ENCODE results near the gene CARMIL3.
"Not testable (repeated sequence)": the region's sequence is repeated elsewhere in the genome, so short reads cannot be mapped to it uniquely, and the experiment has no call there.

Gene CARMIL3

DNA sequence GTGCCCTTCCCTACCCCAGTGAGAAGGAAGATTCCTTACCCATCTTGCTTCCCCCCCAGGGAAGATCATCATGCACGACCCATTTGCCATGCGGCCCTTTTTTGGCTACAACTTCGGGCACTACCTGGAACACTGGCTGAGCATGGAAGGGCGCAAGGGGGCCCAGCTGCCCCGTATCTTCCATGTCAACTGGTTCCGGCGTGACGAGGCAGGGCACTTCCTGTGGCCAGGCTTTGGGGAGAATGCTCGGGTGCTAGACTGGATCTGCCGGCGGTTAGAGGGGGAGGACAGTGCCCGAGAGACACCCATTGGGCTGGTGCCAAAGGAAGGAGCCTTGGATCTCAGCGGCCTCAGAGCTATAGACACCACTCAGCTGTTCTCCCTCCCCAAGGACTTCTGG, 51.6 kb downstream of the CARMIL3 start:
- Histone ChIP-seq H2AFZ (ENCODE audit: low read length) (no peak overlapping the region), H3F3A (ENCODE audit: low read depth) (no peaks in the 10 kb centered on the region), H3K9me2 (replicated peaks; ENCODE audit: low read depth, low read length) (no peaks in the 10 kb centered on the region), H4K20me1 (ENCODE audit: insufficient read depth, low read length, poor library complexity, severe bottlenecking) (no peaks in the 10 kb centered on the region), H3K9ac (ENCODE audit: low read depth, low read length, poor library complexity, severe bottlenecking) (no peak overlapping the region), H3K4me2 (ENCODE audit: low read depth, low read length, poor library complexity, severe bottlenecking) (no peak overlapping the region), H3K36me3 (ENCODE audit: insufficient read depth, low read length) (no peaks in the 10 kb centered on the region; the same call in 1 of the 2 replicates), H3K9me3 (ENCODE audit: insufficient read depth, low read depth, low read length) (no peaks in the 10 kb centered on the region), H3K4me3 (ENCODE audit: low read length, poor library complexity, severe bottlenecking) (no peak overlapping the region), H3K79me2 (ENCODE audit: insufficient read depth, low read length) (no peaks in the 10 kb centered on the region), H3K4me1 (ENCODE audit: insufficient read depth, low read length, poor library complexity, severe bottlenecking) (peaks cover under 1% of the 10 kb centered on the region), H3K27me3 (ENCODE audit: insufficient read depth, low read length, poor library complexity, severe bottlenecking) (no peaks in the 10 kb centered on the region)
- no peak for TF ChIP-seq EZH2phosphoT487 (IDR thresholded peaks at IDR 0.05; ENCODE audit: borderline replicate concordance)
- TF ChIP-seq CTCF (conservative IDR thresholded peaks at IDR 0.05; ENCODE audit: low read length): no peak

GRCh38 chr14:24105609-24106239, 53.9 kb downstream of the CARMIL3 start:
- not testable (repeated sequence) for H3K36me3 ChIP-seq (ENCODE audit: insufficient read depth, low read length); H3K27me3 ChIP-seq (ENCODE audit: insufficient read depth, low read length, poor library complexity, severe bottlenecking); H3K9me2 ChIP-seq (replicated peaks; ENCODE audit: low read depth, low read length); H3K4me3 ChIP-seq (ENCODE audit: low read length, poor library complexity, severe bottlenecking); H3K9me3 ChIP-seq (ENCODE audit: insufficient read depth, low read depth, low read length); H3F3A ChIP-seq (ENCODE audit: low read depth); H4K20me1 ChIP-seq (ENCODE audit: insufficient read depth, low read length, poor library complexity, severe bottlenecking); H3K4me1 ChIP-seq (ENCODE audit: insufficient read depth, low read length, poor library complexity, severe bottlenecking); H3K4me2 ChIP-seq (ENCODE audit: low read depth, low read length, poor library complexity, severe bottlenecking); H3K9ac ChIP-seq (ENCODE audit: low read depth, low read length, poor library complexity, severe bottlenecking); H3K79me2 ChIP-seq (ENCODE audit: insufficient read depth, low read length); H2AFZ ChIP-seq (ENCODE audit: low read length)

DNA sequence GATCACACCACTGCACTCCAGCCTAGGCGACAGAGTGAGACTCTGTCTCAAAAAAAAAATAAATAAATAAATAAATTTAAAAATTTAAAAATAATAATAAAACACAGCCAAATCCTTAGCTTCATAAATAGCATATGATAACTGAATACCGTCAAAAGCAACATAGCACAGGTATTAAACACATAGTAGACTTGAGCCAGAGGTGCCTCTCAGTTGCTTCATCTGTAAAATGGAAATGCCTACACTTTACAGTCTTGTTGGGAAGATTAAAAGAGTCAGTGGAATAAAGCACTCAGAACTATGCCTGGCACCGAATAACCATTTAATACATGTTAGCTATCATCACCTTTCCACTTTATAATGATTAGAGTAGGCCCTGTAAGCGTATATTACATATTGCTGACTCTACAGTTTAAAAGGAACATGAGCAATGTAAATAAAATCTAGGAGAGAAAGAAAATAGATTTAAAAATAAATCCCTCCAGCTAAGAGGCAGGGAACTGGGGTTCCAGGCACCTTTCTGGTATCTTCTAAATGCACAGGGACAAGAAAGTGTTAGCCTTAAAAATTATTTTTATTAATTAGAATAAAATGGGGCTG, 55.0 kb downstream of the CARMIL3 start:
- no peaks in the 10 kb centered on the region for H3K36me3 ChIP-seq (ENCODE audit: insufficient read depth, low read length)
- H3K4me1 ChIP-seq (ENCODE audit: insufficient read depth, low read length, poor library complexity, severe bottlenecking): peaks cover 8% of the 10 kb centered on the region
- no peaks in the 10 kb centered on the region for H3F3A ChIP-seq (ENCODE audit: low read depth)
- no peak overlapping the region for H3K4me3 ChIP-seq (ENCODE audit: low read length, poor library complexity, severe bottlenecking)
- H4K20me1 ChIP-seq (ENCODE audit: insufficient read depth, low read length, poor library complexity, severe bottlenecking): no peaks in the 10 kb centered on the region
- no peaks in the 10 kb centered on the region for H3K27me3 ChIP-seq (ENCODE audit: insufficient read depth, low read length, poor library complexity, severe bottlenecking)
- H3K9me2 ChIP-seq (replicated peaks; ENCODE audit: low read depth, low read length): no peaks in the 10 kb centered on the region
- H2AFZ ChIP-seq (ENCODE audit: low read length): no peak overlapping the region
- H3K9me3 ChIP-seq (ENCODE audit: insufficient read depth, low read depth, low read length): no peaks in the 10 kb centered on the region
- H3K9ac ChIP-seq (ENCODE audit: low read depth, low read length, poor library complexity, severe bottlenecking): no peak overlapping the region
- H3K79me2 ChIP-seq (ENCODE audit: insufficient read depth, low read length): no peaks in the 10 kb centered on the region
- no peak overlapping the region for H3K4me2 ChIP-seq (ENCODE audit: low read depth, low read length, poor library complexity, severe bottlenecking)
- TF ChIP-seq EZH2phosphoT487 (IDR thresholded peaks at IDR 0.05; ENCODE audit: borderline replicate concordance) (no peak), CTCF (conservative IDR thresholded peaks at IDR 0.05; ENCODE audit: low read length) (no peak)
